ENCODE results near the gene FGF6. TPM values are rescaled to one million over a fixed set of nuclear protein-coding genes. Genes with fewer than 3 reads are reported as not detected.
"Not testable (repeated sequence)": the region's sequence is repeated elsewhere in the genome, so short reads cannot be mapped to it uniquely, and the experiment has no call there.

Gene FGF6
- total RNA-seq, 1 experiment from 2014 or later, result not detected

DNA sequence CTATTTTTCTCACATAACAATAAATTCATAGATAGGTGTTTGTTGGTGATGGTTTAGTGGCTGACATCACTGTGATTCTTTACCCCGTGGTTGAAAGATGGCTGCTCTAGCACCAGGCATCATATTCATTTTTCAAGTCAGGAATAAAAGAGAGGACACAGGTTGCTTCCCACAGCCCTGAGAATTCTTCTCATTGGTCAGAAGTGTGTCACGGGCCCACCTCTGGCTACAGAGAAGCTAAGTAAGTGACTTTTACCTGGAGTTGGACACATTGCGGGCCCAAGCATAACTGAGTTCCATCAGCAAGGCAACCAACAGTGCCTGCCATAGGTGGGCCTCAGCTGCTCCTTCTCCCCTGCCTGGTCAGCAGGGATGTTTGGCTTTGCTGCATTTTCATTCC is 38.5 kb downstream of the FGF6 start:
- Histone ChIP-seq H3K9me3 (ENCODE audit: control insufficient read depth, insufficient read depth, low read depth, low read length) (no peaks in the 10 kb centered on the region), H3K4me3 (ENCODE audit: low read depth in 2 of 2, low read length in 2 of 2) (no peak overlapping the region), H3K36me3 (ENCODE audit: control insufficient read depth, insufficient read depth, low read length) (no peaks in the 10 kb centered on the region), H3K27me3 (ENCODE audit: control insufficient read depth, insufficient read depth, low read length) (no peaks in the 10 kb centered on the region; the same call in none of the 2 replicates), H3K4me1 (ENCODE audit: control insufficient read depth, insufficient read depth, low read length) (no peaks in the 10 kb centered on the region), H3K27ac (ENCODE audit: low read length) (no peak overlapping the region)
- in situ Hi-C loops (cut with HindIII; ENCODE audit: low pct_unique_long_range_greater_than_20kb, low sequenced_read_pairs), result no loop called here
- no peak for TF ChIP-seq POLR2AphosphoS5 (IDR thresholded peaks at IDR 0.05; ENCODE audit: low read depth, low read length)
- TF ChIP-seq, protein P1, sequence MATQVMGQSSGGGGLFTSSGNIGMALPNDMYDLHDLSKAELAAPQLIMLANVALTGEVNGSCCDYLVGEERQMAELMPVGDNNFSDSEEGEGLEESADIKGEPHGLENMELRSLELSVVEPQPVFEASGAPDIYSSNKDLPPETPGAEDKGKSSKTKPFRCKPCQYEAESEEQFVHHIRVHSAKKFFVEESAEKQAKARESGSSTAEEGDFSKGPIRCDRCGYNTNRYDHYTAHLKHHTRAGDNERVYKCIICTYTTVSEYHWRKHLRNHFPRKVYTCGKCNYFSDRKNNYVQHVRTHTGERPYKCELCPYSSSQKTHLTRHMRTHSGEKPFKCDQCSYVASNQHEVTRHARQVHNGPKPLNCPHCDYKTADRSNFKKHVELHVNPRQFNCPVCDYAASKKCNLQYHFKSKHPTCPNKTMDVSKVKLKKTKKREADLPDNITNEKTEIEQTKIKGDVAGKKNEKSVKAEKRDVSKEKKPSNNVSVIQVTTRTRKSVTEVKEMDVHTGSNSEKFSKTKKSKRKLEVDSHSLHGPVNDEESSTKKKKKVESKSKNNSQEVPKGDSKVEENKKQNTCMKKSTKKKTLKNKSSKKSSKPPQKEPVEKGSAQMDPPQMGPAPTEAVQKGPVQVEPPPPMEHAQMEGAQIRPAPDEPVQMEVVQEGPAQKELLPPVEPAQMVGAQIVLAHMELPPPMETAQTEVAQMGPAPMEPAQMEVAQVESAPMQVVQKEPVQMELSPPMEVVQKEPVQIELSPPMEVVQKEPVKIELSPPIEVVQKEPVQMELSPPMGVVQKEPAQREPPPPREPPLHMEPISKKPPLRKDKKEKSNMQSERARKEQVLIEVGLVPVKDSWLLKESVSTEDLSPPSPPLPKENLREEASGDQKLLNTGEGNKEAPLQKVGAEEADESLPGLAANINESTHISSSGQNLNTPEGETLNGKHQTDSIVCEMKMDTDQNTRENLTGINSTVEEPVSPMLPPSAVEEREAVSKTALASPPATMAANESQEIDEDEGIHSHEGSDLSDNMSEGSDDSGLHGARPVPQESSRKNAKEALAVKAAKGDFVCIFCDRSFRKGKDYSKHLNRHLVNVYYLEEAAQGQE (IDR thresholded peaks at IDR 0.05; ENCODE audit: insufficient read depth in 1 of 2, low read depth in 2 of 2, low read length in 1 of 2), result no peak
- TF ChIP-seq SIN3A (IDR thresholded peaks at IDR 0.05; ENCODE audit: borderline replicate concordance, insufficient read depth, low read depth, low read length), result no peak
- TF ChIP-seq CTCF (IDR thresholded peaks at IDR 0.05), result no peak
- no peak for TF ChIP-seq TCF7L2 (IDR thresholded peaks at IDR 0.05; ENCODE audit: low read depth, low read length)
- DNase-seq (ENCODE audit: low read depth, low spot score) (no peak), ATAC-seq (no peak)
- ChIA-PET POLR2A (no interaction called here), CTCF (no interaction called here)
- intact Hi-C loops (cut with micrococcal nuclease; ENCODE audit: unreplicated experiment), result no loop called here
- BruUV-seq (replicated peaks), result no TSS peak

- intact Hi-C loops (cut with micrococcal nuclease; ENCODE audit: unreplicated experiment), result not testable (repeated sequence)
These were observed 40.6 kb downstream of the FGF6 start for GRCh38 chr12:4404877-4405637.

DNA sequence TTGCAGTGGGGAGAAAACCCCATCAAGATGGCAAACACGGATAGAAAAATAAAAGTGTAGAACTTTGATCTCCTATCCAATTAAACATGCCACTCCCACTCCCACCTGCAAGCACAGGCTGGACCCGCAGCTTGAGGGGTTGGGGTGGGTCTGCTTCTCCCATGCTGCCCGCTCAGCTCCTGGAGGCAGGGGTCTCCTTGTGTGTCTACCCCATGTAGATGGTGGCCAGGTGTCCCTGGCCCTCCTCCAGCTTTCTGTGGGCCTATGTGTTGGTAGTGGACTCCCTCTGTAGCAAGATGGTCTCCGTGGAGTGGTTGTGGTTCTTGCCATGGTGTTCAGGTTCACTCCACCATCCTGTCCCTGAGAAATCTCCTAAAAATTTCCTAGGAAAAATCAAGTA is 42.6 kb downstream of the FGF6 start:
- CTCF ChIA-PET, result no interaction called here
- ATAC-seq, result no peak
- TF ChIP-seq POLR2AphosphoS5 (IDR thresholded peaks at IDR 0.05; ENCODE audit: low read depth, low read length), result no peak
- TF ChIP-seq SIN3A (IDR thresholded peaks at IDR 0.05; ENCODE audit: borderline replicate concordance, insufficient read depth, low read depth, low read length), result no peak
- no peak for TF ChIP-seq CTCF (IDR thresholded peaks at IDR 0.05)
- TF ChIP-seq, protein P1 (IDR thresholded peaks at IDR 0.05; ENCODE audit: insufficient read depth in 1 of 2, low read depth in 2 of 2, low read length in 1 of 2), result no peak
- TF ChIP-seq TCF7L2 (IDR thresholded peaks at IDR 0.05; ENCODE audit: low read depth, low read length), result no peak
- no peak for DNase-seq (ENCODE audit: low read depth, low spot score)
- 0 out of 2 replicates have a peak, but pooled peaks cover 2% of the 10 kb centered on the region for H3K27me3 ChIP-seq (ENCODE audit: control insufficient read depth, insufficient read depth, low read length)
- no peaks in the 10 kb centered on the region for H3K4me1 ChIP-seq (ENCODE audit: control insufficient read depth, insufficient read depth, low read length)
- no peaks in the 10 kb centered on the region for H3K9me3 ChIP-seq (ENCODE audit: control insufficient read depth, insufficient read depth, low read depth, low read length)
- POLR2A ChIA-PET, result no interaction called here
- H3K4me3 ChIP-seq (ENCODE audit: low read depth in 2 of 2, low read length in 2 of 2), result no peak overlapping the region
- H3K27ac ChIP-seq (ENCODE audit: low read length), result no peak overlapping the region
- BruUV-seq (replicated peaks), result no TSS peak
- intact Hi-C loops (cut with micrococcal nuclease; ENCODE audit: unreplicated experiment) (no loop called here), in situ Hi-C loops (cut with HindIII; ENCODE audit: low pct_unique_long_range_greater_than_20kb, low sequenced_read_pairs) (no loop called here)
- no peaks in the 10 kb centered on the region for H3K36me3 ChIP-seq (ENCODE audit: control insufficient read depth, insufficient read depth, low read length)

More at GRCh38 chr12:4404877-4405637, 40.6 kb downstream of the FGF6 start:
- DNase-seq (ENCODE audit: low read depth, low spot score); H3K27me3 ChIP-seq (ENCODE audit: control insufficient read depth, insufficient read depth, low read length); H3K4me1 ChIP-seq (ENCODE audit: control insufficient read depth, insufficient read depth, low read length); ATAC-seq; POLR2A ChIA-PET; H3K27ac ChIP-seq (ENCODE audit: low read length); H3K36me3 ChIP-seq (ENCODE audit: control insufficient read depth, insufficient read depth, low read length); BruUV-seq (replicated peaks); H3K9me3 ChIP-seq (ENCODE audit: control insufficient read depth, insufficient read depth, low read depth, low read length); H3K4me3 ChIP-seq (ENCODE audit: low read depth in 2 of 2, low read length in 2 of 2); CTCF ChIA-PET; in situ Hi-C loops (cut with HindIII; ENCODE audit: low pct_unique_long_range_greater_than_20kb, low sequenced_read_pairs): not testable (repeated sequence)
